Measurements from ENCODE around the gene RIMKLB.

Gene RIMKLB

GRCh38 chr12:8697476-8698131 is at the start of gene RIMKLB:
RIMKLB (plus strand) TSS chr12:8697991; CDS start chr12:8713867, 15,876 bp downstream.
- DNase-seq, result peak; percentile 90

- DNase-seq, result no peak
Observed at GRCh38 chr12:8648576-8649205, 49.1 kb upstream of the RIMKLB start.

GRCh38 chr12:8655421-8655820 is 42.4 kb upstream of the RIMKLB start:
- no peak for DNase-seq

- DNase-seq, result no peak
Observed at GRCh38 chr12:8658346-8658745, 39.4 kb upstream of the RIMKLB start.

GRCh38 chr12:8661016-8661415 is 36.8 kb upstream of the RIMKLB start:
- no peak for DNase-seq

GRCh38 chr12:8661751-8662150 is 36.0 kb upstream of the RIMKLB start:
- DNase-seq, result no peak

GRCh38 chr12:8662593-8662992 is 35.2 kb upstream of the RIMKLB start, which contains the start of gene MFAP5:
MFAP5 (minus strand) TSS chr12:8662826; CDS start chr12:8662104, 722 bp downstream.
- peak; percentile 64 for DNase-seq

GRCh38 chr12:8664228-8664913 is 33.4 kb upstream of the RIMKLB start:
- DNase-seq, result peak; percentile 84

GRCh38 chr12:8665759-8666158 is 32.0 kb upstream of the RIMKLB start:
- no peak for DNase-seq

GRCh38 chr12:8667270-8667669 is 30.5 kb upstream of the RIMKLB start:
- DNase-seq, result no peak

- no peak for DNase-seq
Observed at GRCh38 chr12:8668441-8668840, 29.4 kb upstream of the RIMKLB start.

- DNase-seq, result no peak
Observed at GRCh38 chr12:8672381-8672780, 25.4 kb upstream of the RIMKLB start.

GRCh38 chr12:8675591-8676036 is 22.2 kb upstream of the RIMKLB start:
- DNase-seq, result no peak

GRCh38 chr12:8676651-8677050 is 21.1 kb upstream of the RIMKLB start:
- no peak for DNase-seq

- DNase-seq, result no peak
Observed at GRCh38 chr12:8677362-8677761, 20.4 kb upstream of the RIMKLB start.

GRCh38 chr12:8678661-8679111 is 19.1 kb upstream of the RIMKLB start:
- DNase-seq, result no peak

- DNase-seq, result no peak
Observed at GRCh38 chr12:8680533-8680932, 17.3 kb upstream of the RIMKLB start.

GRCh38 chr12:8681129-8681884 is 16.5 kb upstream of the RIMKLB start:
- DNase-seq, result no peak

GRCh38 chr12:8685051-8685450 is 12.7 kb upstream of the RIMKLB start:
- no peak for DNase-seq

- peak; percentile 84 for DNase-seq
Observed at GRCh38 chr12:8687846-8688601, 9.8 kb upstream of the RIMKLB start.

- no peak for DNase-seq
Observed at GRCh38 chr12:8689681-8690080, 8.1 kb upstream of the RIMKLB start.

- DNase-seq, result peak; percentile 81
Observed at GRCh38 chr12:8692573-8692972, 5.2 kb upstream of the RIMKLB start.
